HG02884 (cell line): Measurements from ENCODE around the gene CACNG1.
"Not testable (repeated sequence)": the region's sequence is repeated elsewhere in the genome, so short reads cannot be mapped to it uniquely, and the experiment has no call there.

Source experiments
- ATAC-seq: cut with Tn5 transposase; IDR thresholded peaks from one replicate; pipeline ENCODE4 v1.9.1; 2021; ENCODE audit warnings: mild to moderate bottlenecking, moderate library complexity; ENCODE audit not compliant: unreplicated experiment

Gene CACNG1

GRCh38 chr17:67024736-67025135 is 19.6 kb upstream of the CACNG1 start:
- no peak for ATAC-seq

GRCh38 chr17:67025216-67025792 is 19.1 kb upstream of the CACNG1 start:
- ATAC-seq, result no peak

- ATAC-seq, result no peak
Measured at GRCh38 chr17:67026341-67026740, 18.0 kb upstream of the CACNG1 start.

- no peak for ATAC-seq
Measured at GRCh38 chr17:67027031-67027628, 17.2 kb upstream of the CACNG1 start.

GRCh38 chr17:67030641-67031040 is 13.7 kb upstream of the CACNG1 start:
- no peak for ATAC-seq

GRCh38 chr17:67032382-67032781 is 12.0 kb upstream of the CACNG1 start:
- no peak for ATAC-seq

GRCh38 chr17:67032985-67033384 is 11.4 kb upstream of the CACNG1 start:
- ATAC-seq, result no peak

GRCh38 chr17:67033613-67034012 is 10.7 kb upstream of the CACNG1 start:
- no peak for ATAC-seq

- ATAC-seq, result peak; percentile 70
Measured at GRCh38 chr17:67035131-67036083, 8.9 kb upstream of the CACNG1 start.

GRCh38 chr17:67038861-67039365 is 5.4 kb upstream of the CACNG1 start:
- no peak for ATAC-seq

- no peak for ATAC-seq
Measured at GRCh38 chr17:67040652-67041051, 3.7 kb upstream of the CACNG1 start.

GRCh38 chr17:67041119-67041518 is 3.2 kb upstream of the CACNG1 start:
- not testable (repeated sequence) for ATAC-seq

- no peak for ATAC-seq
Measured at GRCh38 chr17:67041531-67041930, 2.8 kb upstream of the CACNG1 start.

- ATAC-seq, result no peak
Measured at GRCh38 chr17:67041941-67042899, 2.1 kb upstream of the CACNG1 start.

GRCh38 chr17:67043283-67043682 is 1.1 kb upstream of the CACNG1 start:
- ATAC-seq, result no peak

- no peak for ATAC-seq
Measured at GRCh38 chr17:67044940-67045339, 586 bp downstream of the CACNG1 start.

- no peak for ATAC-seq
Measured at GRCh38 chr17:67046398-67046797, 2.0 kb downstream of the CACNG1 start.

GRCh38 chr17:67047382-67047781 is 3.0 kb downstream of the CACNG1 start:
- ATAC-seq, result no peak

- ATAC-seq, result no peak
Measured at GRCh38 chr17:67049025-67049739, 4.8 kb downstream of the CACNG1 start.

- no peak for ATAC-seq
Measured at GRCh38 chr17:67050066-67050465, 5.7 kb downstream of the CACNG1 start.
